Mesothelial cell of epicardium (in vitro differentiated cells): Measurements from ENCODE around the gene OR10A6. TPM values are rescaled to one million over a fixed set of nuclear protein-coding genes. Genes with fewer than 3 reads are reported as not detected.

Source experiments
- DNase-seq, 2 experiments: peaks; one replicate each; pipeline ENCODE4 v3.0.0; 2021; ENCODE audit warnings: low spot score in 2 of 2; ENCODE audit not compliant: unreplicated experiment in 2 of 2
- H3K27ac Mint-ChIP-seq: 2 replicates; pipeline ENCODE4 v1.8.0; 2021; ENCODE audit warnings: mixed read lengths
- H3K27me3 Mint-ChIP-seq: 2 replicates; pipeline ENCODE4 v1.8.0; 2021; ENCODE audit warnings: low read depth, mixed read lengths
- H3K36me3 Mint-ChIP-seq: 2 replicates; pipeline ENCODE4 v1.8.0; 2021; ENCODE audit warnings: mixed read lengths
- H3K4me1 Mint-ChIP-seq: 2 replicates; pipeline ENCODE4 v1.8.0; 2021; ENCODE audit warnings: mixed read lengths
- H3K4me3 Mint-ChIP-seq: 2 replicates; pipeline ENCODE4 v1.8.0; 2021; ENCODE audit warnings: mild to moderate bottlenecking, moderate library complexity, mixed read lengths
- H3K9me3 Mint-ChIP-seq: 2 replicates; pipeline ENCODE4 v1.8.0; 2021; ENCODE audit warnings: mixed read lengths
- total RNA-seq: library from RNA; stranded (reverse); gene quantifications from 3 replicates; pipeline ENCODE4 v1.2.1, GENCODE V29; 2021
- TF ChIP-seq, protein P1 (sequence below): fragments of 200-600 bp; sonication (generic); IDR thresholded peaks from one replicate; pipeline ENCODE4 v1.5.0; 2021; ENCODE audit warnings: antibody characterized with exemption; ENCODE audit not compliant: unreplicated experiment

Gene OR10A6
- total RNA-seq, 1 donor from 2014 or later = not detected

DNA sequence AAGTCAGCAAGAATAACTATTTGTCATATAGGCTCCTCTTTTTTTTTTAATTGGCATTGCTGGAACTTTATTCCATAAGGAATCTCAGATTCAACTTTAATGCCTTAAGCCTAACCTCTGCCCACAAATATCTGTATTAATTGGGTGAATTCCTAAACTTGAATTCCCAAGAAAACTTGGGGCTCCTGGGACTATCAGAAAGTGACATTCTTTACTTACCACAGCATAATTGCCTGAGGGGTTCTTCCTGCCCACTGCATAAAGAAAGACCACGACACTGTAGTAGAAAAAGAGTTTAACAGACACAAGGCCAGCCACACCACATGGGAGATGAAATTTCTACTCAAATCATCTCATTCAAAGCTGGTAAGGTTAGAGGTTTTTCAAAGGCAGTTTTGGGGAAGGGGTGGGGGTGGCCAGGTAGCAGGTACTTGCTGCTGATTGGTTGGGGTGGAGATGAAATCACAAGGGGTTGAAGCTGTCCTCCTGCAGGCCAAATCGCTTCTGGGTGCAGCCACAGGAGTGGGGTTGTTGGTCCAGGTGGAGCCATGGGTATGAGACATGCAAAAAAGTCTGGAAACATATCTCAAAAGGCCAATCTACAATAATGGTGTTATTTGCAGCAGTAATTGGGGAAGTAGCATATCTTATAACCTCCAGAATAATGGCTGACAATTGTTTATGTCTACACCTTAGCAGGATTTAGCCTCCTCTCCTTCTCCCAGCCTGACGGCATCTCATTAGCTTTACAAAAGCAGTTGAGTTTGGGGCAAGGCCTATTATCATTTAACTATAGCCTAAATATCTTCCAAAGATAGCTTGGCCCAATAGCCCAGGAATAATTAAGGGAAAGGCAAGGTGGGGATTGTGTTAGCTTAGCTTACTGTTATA is 38.9 kb upstream of the OR10A6 start:
- H3K36me3 Mint-ChIP-seq = no peaks in the 10 kb centered on the region
- peak overlapping the region; percentile 82 for H3K27ac Mint-ChIP-seq
- H3K4me1 Mint-ChIP-seq = peaks cover 33% of the 10 kb centered on the region

DNA sequence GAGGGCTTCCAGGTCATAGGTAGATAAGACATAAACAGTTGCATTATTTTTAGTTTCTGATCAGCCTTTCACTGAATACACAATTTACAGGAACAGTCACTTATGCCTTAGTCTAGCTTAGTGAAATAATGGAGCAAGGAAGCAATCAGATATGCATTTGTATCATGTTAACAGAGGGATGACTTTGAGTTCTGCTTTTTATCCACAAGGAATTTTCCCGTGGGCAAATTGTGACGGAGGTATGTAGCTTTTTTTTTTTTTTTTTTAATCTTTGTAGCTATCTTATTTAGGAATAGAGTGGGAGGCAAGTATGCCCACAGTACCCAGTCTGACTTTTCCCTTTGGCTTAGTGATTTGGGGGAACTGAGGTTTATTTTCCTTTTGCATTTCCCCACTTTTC is 37.6 kb upstream of the OR10A6 start:
- Mint-ChIP-seq H3K27me3 (no peaks in the 10 kb centered on the region), H3K36me3 (no peaks in the 10 kb centered on the region), H3K9me3 (no peaks in the 10 kb centered on the region), H3K4me1 (peaks cover 29% of the 10 kb centered on the region), H3K27ac (peak overlapping the region; percentile 82), H3K4me3 (no peak overlapping the region)
- TF ChIP-seq, protein P1, sequence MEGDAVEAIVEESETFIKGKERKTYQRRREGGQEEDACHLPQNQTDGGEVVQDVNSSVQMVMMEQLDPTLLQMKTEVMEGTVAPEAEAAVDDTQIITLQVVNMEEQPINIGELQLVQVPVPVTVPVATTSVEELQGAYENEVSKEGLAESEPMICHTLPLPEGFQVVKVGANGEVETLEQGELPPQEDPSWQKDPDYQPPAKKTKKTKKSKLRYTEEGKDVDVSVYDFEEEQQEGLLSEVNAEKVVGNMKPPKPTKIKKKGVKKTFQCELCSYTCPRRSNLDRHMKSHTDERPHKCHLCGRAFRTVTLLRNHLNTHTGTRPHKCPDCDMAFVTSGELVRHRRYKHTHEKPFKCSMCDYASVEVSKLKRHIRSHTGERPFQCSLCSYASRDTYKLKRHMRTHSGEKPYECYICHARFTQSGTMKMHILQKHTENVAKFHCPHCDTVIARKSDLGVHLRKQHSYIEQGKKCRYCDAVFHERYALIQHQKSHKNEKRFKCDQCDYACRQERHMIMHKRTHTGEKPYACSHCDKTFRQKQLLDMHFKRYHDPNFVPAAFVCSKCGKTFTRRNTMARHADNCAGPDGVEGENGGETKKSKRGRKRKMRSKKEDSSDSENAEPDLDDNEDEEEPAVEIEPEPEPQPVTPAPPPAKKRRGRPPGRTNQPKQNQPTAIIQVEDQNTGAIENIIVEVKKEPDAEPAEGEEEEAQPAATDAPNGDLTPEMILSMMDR = no peak
- no peak for DNase-seq

More for the DNA sequence above, 38.9 kb upstream of the OR10A6 start:
- no peak for DNase-seq
- Mint-ChIP-seq H3K27me3 (no peaks in the 10 kb centered on the region), H3K9me3 (no peaks in the 10 kb centered on the region), H3K4me3 (no peak overlapping the region)
- TF ChIP-seq, protein P1 = no peak

DNA sequence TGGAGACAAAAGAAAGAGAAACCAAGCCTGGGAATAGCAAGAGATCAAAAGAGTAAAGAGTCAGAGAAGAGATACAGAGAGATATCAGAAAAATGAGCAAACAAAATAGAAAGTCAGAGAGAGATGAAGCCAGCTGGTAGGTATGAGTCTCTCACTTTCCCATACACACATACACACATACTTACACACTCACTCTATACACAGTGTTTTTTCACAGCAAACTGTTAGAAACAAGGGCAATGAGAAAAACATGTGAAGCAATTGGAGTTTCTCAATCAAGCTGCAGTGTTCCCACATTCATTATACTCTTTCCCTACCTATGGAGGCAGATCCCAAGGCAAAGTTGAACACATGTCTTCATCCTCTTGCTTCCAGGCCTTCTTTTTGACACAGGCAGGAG is 36.8 kb upstream of the OR10A6 start:
- H3K27ac Mint-ChIP-seq = peak overlapping the region; percentile 30

DNA sequence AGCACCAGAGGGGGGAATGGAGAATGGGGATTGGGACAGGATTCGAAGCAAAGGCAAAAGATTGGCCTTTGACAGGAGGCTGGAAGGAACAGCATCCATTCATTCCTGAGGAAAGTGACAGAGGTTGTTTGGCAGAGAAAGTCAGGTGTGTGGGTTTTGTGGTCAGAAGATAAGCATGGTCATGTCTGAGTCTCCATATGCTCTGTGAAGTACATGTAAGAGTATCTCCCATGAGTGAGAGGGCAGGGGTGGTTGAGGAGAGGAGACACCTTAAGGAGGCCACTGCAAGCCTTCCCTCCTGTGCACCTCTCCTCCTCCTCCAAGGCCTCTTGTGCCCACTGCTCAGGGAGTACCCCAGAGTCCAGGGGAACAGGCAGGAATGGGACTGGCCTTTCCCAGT is 36.0 kb upstream of the OR10A6 start:
- Mint-ChIP-seq H3K36me3 (no peaks in the 10 kb centered on the region), H3K4me1 (peaks cover 25% of the 10 kb centered on the region), H3K4me3 (no peak overlapping the region), H3K9me3 (no peaks in the 10 kb centered on the region), H3K27ac (no peak overlapping the region), H3K27me3 (no peaks in the 10 kb centered on the region)
- DNase-seq = no peak
- TF ChIP-seq, protein P1 = no peak

More for the DNA sequence above, 36.8 kb upstream of the OR10A6 start:
- Mint-ChIP-seq H3K4me3 (no peak overlapping the region), H3K9me3 (no peaks in the 10 kb centered on the region), H3K27me3 (no peaks in the 10 kb centered on the region), H3K36me3 (no peaks in the 10 kb centered on the region), H3K4me1 (peaks cover 26% of the 10 kb centered on the region)
- no peak for DNase-seq
- TF ChIP-seq, protein P1 = no peak

DNA sequence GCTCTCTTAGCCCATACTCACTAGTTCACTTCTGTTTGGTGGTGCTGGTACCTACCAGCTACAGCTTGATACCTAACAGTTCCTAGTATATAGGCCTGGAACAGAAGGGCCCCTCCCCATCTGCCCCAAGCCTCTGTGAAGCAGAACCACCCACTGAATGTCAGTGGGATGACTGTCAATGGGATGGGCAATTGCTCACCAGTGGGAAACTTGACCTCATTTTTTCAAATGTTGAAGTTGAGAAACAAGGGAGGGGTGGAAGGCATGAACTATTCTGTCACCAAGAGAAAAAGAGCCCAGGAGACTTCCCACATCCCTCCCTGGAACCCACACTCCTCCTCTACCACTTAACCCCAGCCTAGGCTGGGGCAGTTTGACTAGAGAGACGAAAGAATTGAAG is 34.3 kb upstream of the OR10A6 start, which contains the start of gene NLRP10:
TSS of gene NLRP10 (minus strand) at position 62 of the 400 bp plus-strand sequence. CDS start 1,952 bp downstream, outside the sequence.
- H3K9me3 Mint-ChIP-seq = no peaks in the 10 kb centered on the region
- H3K4me3 Mint-ChIP-seq = no peak within 1 kb of the TSS
- TF ChIP-seq, protein P1 = no peak
- H3K36me3 Mint-ChIP-seq = no peaks in the 10 kb centered on the region
- no peak within 1 kb of the TSS for H3K27ac Mint-ChIP-seq
- H3K27me3 Mint-ChIP-seq = no peaks in the 10 kb centered on the region
- DNase-seq = no peak
- H3K4me1 Mint-ChIP-seq = peaks cover 25% of the 10 kb centered on the region
